ENCODE data around the gene NALCN. TPM values are rescaled to one million over a fixed set of nuclear protein-coding genes. Genes with fewer than 3 reads are reported as not detected.

Gene NALCN
- total RNA-seq, 4 donors from 2014 or later = under 0.01 to 1.3 (median 0.17) TPM; not detected in 1

GRCh38 chr13:101326710-101327109, 89.6 kb downstream of the NALCN start:
- no peak for TF ChIP-seq CTCF (IDR thresholded peaks at IDR 0.05; ENCODE audit: low read depth)

- no peak for TF ChIP-seq CTCF (IDR thresholded peaks at IDR 0.05; ENCODE audit: low read depth)
Measured at GRCh38 chr13:101325423-101325822, 90.9 kb downstream of the NALCN start.

- no peak for TF ChIP-seq CTCF (IDR thresholded peaks at IDR 0.05; ENCODE audit: low read depth)
Measured at GRCh38 chr13:101323601-101324000, 92.7 kb downstream of the NALCN start.

- no peak for TF ChIP-seq CTCF (IDR thresholded peaks at IDR 0.05; ENCODE audit: low read depth)
Measured at GRCh38 chr13:101317986-101318523, 98.3 kb downstream of the NALCN start.

GRCh38 chr13:101309014-101309619, 107.2 kb downstream of the NALCN start:
- no peak for TF ChIP-seq CTCF (IDR thresholded peaks at IDR 0.05; ENCODE audit: low read depth)

GRCh38 chr13:101308247-101309013, 107.9 kb downstream of the NALCN start:
- TF ChIP-seq CTCF (IDR thresholded peaks at IDR 0.05; ENCODE audit: low read depth) = no peak

GRCh38 chr13:101307181-101307701, 109.1 kb downstream of the NALCN start:
- TF ChIP-seq CTCF (IDR thresholded peaks at IDR 0.05; ENCODE audit: low read depth) = no peak

All from subcutaneous adipose tissue (tissue), 4 donors.